Measurements from ENCODE around the gene ABHD2. TPM values are rescaled to one million over a fixed set of nuclear protein-coding genes. Genes with fewer than 3 reads are reported as not detected.

ABHD2 gene
- total and polyA plus RNA-seq, 9 of the 15 experiments (the other 6 are each of a cell fraction or from before 2014, with no cell fraction given): 16.9 to 99.8 (median 47.5) TPM

GRCh38 chr15:89164712-89165211 lies 76.5 kb downstream of the ABHD2 start:
- ChIA-PET CTCF (ENCODE audit: low intra/inter-chr PET ratio) (no interaction called here), POLR2A (interaction anchor here (0.6 to 1.6 kb wide), 5 partner anchors 18 to 262 kb away, joined by 3 to 4 read pairs (median 3); no protein-coding TSS in a partner anchor)
- no peaks in the 10 kb centered on the region for H4K20me1 ChIP-seq (replicated peaks; ENCODE audit: control insufficient read depth, insufficient read depth, low read length)
- H3K9ac ChIP-seq (ENCODE audit: insufficient read depth in 1 of 2, low read depth in 2 of 2, low read length in 2 of 2): no peak overlapping the region
- peaks cover 68% of the 10 kb centered on the region; the same call in 2 of the 3 replicates for H3K36me3 ChIP-seq (ENCODE audit: control insufficient read depth, insufficient read depth, low read length)
- no peak for ATAC-seq
- in situ Hi-C loops (cut with MboI): no loop called here
- DNase-seq (ENCODE audit: extremely low read depth in 1 of 4, low spot score in 3 of 4): no peak
- H3K9me3 ChIP-seq (replicated peaks; ENCODE audit: control insufficient read depth, insufficient read depth, low read depth, low read length): no peaks in the 10 kb centered on the region
- no peak overlapping the region for H3K27ac ChIP-seq (ENCODE audit: extremely low read depth, low read depth, low read length)
- no peak for FAIRE-seq
- H3K9me1 ChIP-seq (ENCODE audit: control insufficient read depth, insufficient read depth, low read length): no peaks in the 10 kb centered on the region
- H3K27me3 ChIP-seq (ENCODE audit: control insufficient read depth in 2 of 2, insufficient read depth in 2 of 2, low read length in 2 of 2): no peaks in the 10 kb centered on the region
- intact Hi-C loops (cut with micrococcal nuclease): no loop called here
- no peak overlapping the region for H3K4me2 ChIP-seq (ENCODE audit: insufficient read depth, low read length)
- WGBS (ENCODE audit: insufficient coverage, low coverage, missing lambda C conversion rate): 77% methylated on average over 7 of the region's 7 CpGs
- no TSS peak for BruUV-seq (replicated peaks)
- no peak overlapping the region for H3K4me3 ChIP-seq
- no peaks in the 10 kb centered on the region for H3K79me2 ChIP-seq (ENCODE audit: control insufficient read depth, insufficient read depth, low read length)
- peaks cover 0 to 14% of the 10 kb centered on the region in 2 experiments; a peak in 2 of 5 replicates for H3K4me1 ChIP-seq (replicated peaks in 1 of 2; ENCODE audit: control insufficient read depth in 2 of 2, insufficient read depth in 2 of 2, low read length in 2 of 2)
- H2AFZ ChIP-seq (ENCODE audit: low read depth, low read length): no peak overlapping the region
- no peak for TF ChIP-seq ARID1B (IDR thresholded peaks at IDR 0.05)
- TF ChIP-seq RBM14 (IDR thresholded peaks at IDR 0.05; ENCODE audit: borderline replicate concordance, insufficient read depth, low read depth, low read length): no peak
- TF ChIP-seq DMBX1 (CRISPR knock-in tag; IDR thresholded peaks at IDR 0.05; ENCODE audit: borderline replicate concordance): no peak

GRCh38 chr15:89165677-89166076 lies 77.4 kb downstream of the ABHD2 start:
- ChIA-PET POLR2A (no interaction called here), CTCF (ENCODE audit: low intra/inter-chr PET ratio) (no interaction called here)
- Histone ChIP-seq H3K4me3 (no peak overlapping the region), H3K9me3 (replicated peaks; ENCODE audit: control insufficient read depth, insufficient read depth, low read depth, low read length) (no peaks in the 10 kb centered on the region), H3K4me2 (ENCODE audit: insufficient read depth, low read length) (no peak overlapping the region), H3K27ac (ENCODE audit: extremely low read depth, low read depth, low read length) (no peak overlapping the region), H3K4me1 (replicated peaks in 1 of 2; ENCODE audit: control insufficient read depth in 2 of 2, insufficient read depth in 2 of 2, low read length in 2 of 2) (peaks cover 0 to 14% of the 10 kb centered on the region in 2 experiments; a peak in 2 of 5 replicates), H3K9ac (ENCODE audit: insufficient read depth in 1 of 2, low read depth in 2 of 2, low read length in 2 of 2) (no peak overlapping the region), H3K27me3 (ENCODE audit: control insufficient read depth in 2 of 2, insufficient read depth in 2 of 2, low read length in 2 of 2) (no peaks in the 10 kb centered on the region), H2AFZ (ENCODE audit: low read depth, low read length) (no peak overlapping the region), H4K20me1 (replicated peaks; ENCODE audit: control insufficient read depth, insufficient read depth, low read length) (no peaks in the 10 kb centered on the region), H3K79me2 (ENCODE audit: control insufficient read depth, insufficient read depth, low read length) (no peaks in the 10 kb centered on the region), H3K9me1 (ENCODE audit: control insufficient read depth, insufficient read depth, low read length) (no peaks in the 10 kb centered on the region), H3K36me3 (ENCODE audit: control insufficient read depth, insufficient read depth, low read length) (peaks cover 63% of the 10 kb centered on the region; the same call in 2 of the 3 replicates)
- no TSS peak for BruUV-seq (replicated peaks)
- in situ Hi-C loops (cut with MboI) (no loop called here), intact Hi-C loops (cut with micrococcal nuclease) (no loop called here)
- FAIRE-seq (no peak), DNase-seq (ENCODE audit: extremely low read depth in 1 of 4, low spot score in 3 of 4) (no peak), ATAC-seq (no peak)
- 79% methylated on average over 2 of the region's 2 CpGs for WGBS (ENCODE audit: insufficient coverage, low coverage, missing lambda C conversion rate)
- no peak for TF ChIP-seq CC2D1A (IDR thresholded peaks at IDR 0.05)
- TF ChIP-seq ZNF551 (CRISPR knock-in tag; IDR thresholded peaks at IDR 0.05): no peak
- TF ChIP-seq BCLAF1 (IDR thresholded peaks at IDR 0.05; ENCODE audit: borderline replicate concordance in 1 of 2, control insufficient read depth in 1 of 2, low read depth in 2 of 2, low read length in 1 of 2): no peak
- no peak for TF ChIP-seq THRA (IDR thresholded peaks at IDR 0.05)
- TF ChIP-seq ZBTB33 (CRISPR knock-in tag; IDR thresholded peaks at IDR 0.05): no peak
